Activated CD4-positive, alpha-beta memory T cell treated with anti-CD3 and anti-CD28 coated beads for 36 hours (primary cell): ENCODE data around the gene ZNF804B. TPM values are rescaled to one million over a fixed set of nuclear protein-coding genes. Genes with fewer than 3 reads are reported as not detected.

Experiments
- CTCF ChIA-PET: fragments of 350-600 bp; sonication (Branson Sonifier 250); formaldehyde crosslinking; loops from one replicate; lab custom pipeline; 2021; ENCODE audit warnings: antibody characterized with exemption, inconsistent platforms; lab: Charles Lee
- POLR2A ChIA-PET: fragments of 350-600 bp; sonication (Branson Sonifier 250); formaldehyde crosslinking; loops from one replicate; lab custom pipeline; 2021; ENCODE audit warnings: antibody characterized with exemption; lab: Charles Lee
- DNase-seq: peaks from one replicate; pipeline ENCODE4 v3.0.0-alpha.2; 2020
- H3K27ac Mint-ChIP-seq: one replicate; pipeline ENCODE4 v1.8.0; 2021; ENCODE audit warnings: mixed read lengths
- H3K27me3 Mint-ChIP-seq: one replicate; pipeline ENCODE4 v1.8.0; 2021; ENCODE audit warnings: mixed read lengths
- H3K36me3 Mint-ChIP-seq: one replicate; pipeline ENCODE4 v1.8.0; 2021; ENCODE audit warnings: mixed read lengths
- H3K4me1 Mint-ChIP-seq: one replicate; pipeline ENCODE4 v1.8.0; 2021; ENCODE audit warnings: low read depth, mixed read lengths
- H3K4me3 Mint-ChIP-seq: one replicate; pipeline ENCODE4 v1.8.0; 2021; ENCODE audit warnings: mild to moderate bottlenecking, mixed read lengths
- H3K9me3 Mint-ChIP-seq: one replicate; pipeline ENCODE4 v1.8.0; 2021; ENCODE audit warnings: mixed read lengths
- intact Hi-C: fragments of 100-400 bp; cut with micrococcal nuclease; formaldehyde crosslinking; loops from one replicate; pipeline ENCODE4 v1.15.1; 2023
- total RNA-seq, 2 experiments: library from RNA; stranded (reverse); gene quantifications; one replicate each; pipeline ENCODE4 v1.2.3, GENCODE V29; 2021

ZNF804B gene
- total RNA-seq, 2 experiments from 2014 or later, result not detected

DNA sequence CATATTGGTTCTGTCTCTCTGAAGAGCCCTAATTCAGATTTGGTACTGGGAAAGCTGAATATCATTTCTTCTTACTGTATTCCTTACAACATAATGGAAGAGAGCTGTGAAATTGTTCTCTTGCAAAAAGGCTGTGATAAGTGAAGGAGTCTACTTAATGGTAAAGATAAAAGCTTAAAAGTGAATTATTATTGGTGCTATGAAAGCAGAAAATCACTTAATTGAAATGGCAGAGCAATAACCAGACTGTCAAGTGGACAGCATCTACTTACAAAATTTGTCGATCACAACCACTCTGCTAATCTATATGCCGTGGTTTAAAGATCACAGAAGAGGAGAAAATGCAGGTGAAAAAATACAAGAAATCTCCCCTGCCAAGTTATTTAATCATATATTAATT is 300.7 kb downstream of the ZNF804B start:
- DNase-seq, result no peak
- no peaks in the 10 kb centered on the region for H3K27me3 Mint-ChIP-seq
- H3K4me3 Mint-ChIP-seq, result no peak overlapping the region
- CTCF ChIA-PET, result no interaction called here
- H3K27ac Mint-ChIP-seq, result no peak overlapping the region
- intact Hi-C loops, result no loop called here
- H3K9me3 Mint-ChIP-seq, result no peaks in the 10 kb centered on the region
- H3K4me1 Mint-ChIP-seq, result no peaks in the 10 kb centered on the region
- H3K36me3 Mint-ChIP-seq, result no peaks in the 10 kb centered on the region
- POLR2A ChIA-PET, result no interaction called here

GRCh38 chr7:89064831-89065230 is 305.3 kb downstream of the ZNF804B start:
- ChIA-PET POLR2A (no interaction called here), CTCF (no interaction called here)
- Mint-ChIP-seq H3K27me3 (no peaks in the 10 kb centered on the region), H3K4me3 (no peak overlapping the region), H3K27ac (no peak overlapping the region), H3K4me1 (no peaks in the 10 kb centered on the region), H3K9me3 (no peaks in the 10 kb centered on the region), H3K36me3 (no peaks in the 10 kb centered on the region)
- intact Hi-C loops, result no loop called here
- DNase-seq, result no peak

DNA sequence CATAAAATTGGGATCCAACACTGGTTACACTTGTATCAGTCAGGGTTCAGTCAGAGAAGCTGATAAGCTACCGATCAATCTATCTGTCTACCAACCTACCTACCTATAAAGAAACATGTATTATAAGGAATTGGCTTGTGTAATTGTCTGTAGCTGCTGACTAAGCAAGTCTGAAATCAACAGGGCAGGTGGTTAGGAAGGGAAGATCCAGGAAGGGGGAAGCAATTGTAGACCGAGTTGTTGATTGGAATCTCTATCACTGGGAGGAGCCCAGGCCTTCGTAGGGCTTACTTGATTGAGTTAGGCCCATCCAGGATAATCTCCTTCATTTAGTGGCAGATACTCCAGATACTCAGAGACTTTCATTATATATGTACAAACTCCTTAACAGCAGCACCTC is 307.5 kb downstream of the ZNF804B start:
- H3K27ac Mint-ChIP-seq, result no peak overlapping the region
- CTCF ChIA-PET, result no interaction called here

DNA sequence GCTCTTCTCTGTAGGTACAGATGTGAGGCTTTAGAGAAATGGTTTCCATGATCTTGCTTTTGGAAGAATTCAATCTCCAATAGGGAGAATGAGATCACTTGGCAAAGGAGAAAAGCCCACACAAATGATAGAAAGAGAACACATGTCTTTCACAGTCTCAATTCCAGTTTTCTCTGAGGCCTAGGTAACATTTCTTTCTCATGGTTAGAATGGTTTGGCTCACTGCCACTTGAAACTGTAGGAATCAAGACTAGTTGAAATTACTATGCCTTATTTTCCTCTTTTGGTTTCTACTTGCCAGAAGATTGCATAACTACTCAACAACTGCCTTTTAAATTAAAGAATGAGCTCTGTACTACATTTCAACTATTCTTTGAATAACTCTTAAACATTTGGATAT is 312.6 kb downstream of the ZNF804B start:
- Mint-ChIP-seq H3K27me3 (no peaks in the 10 kb centered on the region), H3K27ac (no peak overlapping the region), H3K4me1 (no peaks in the 10 kb centered on the region), H3K36me3 (no peaks in the 10 kb centered on the region), H3K9me3 (peaks cover 3% of the 10 kb centered on the region), H3K4me3 (no peak overlapping the region)
- ChIA-PET POLR2A (no interaction called here), CTCF (interaction anchor here (0.7 kb wide), 1 partner anchor 44 kb away, joined by 3 read pairs; no protein-coding TSS in a partner anchor)
- DNase-seq, result no peak
- intact Hi-C loops, result no loop called here

More for the DNA sequence above, 307.5 kb downstream of the ZNF804B start:
- Mint-ChIP-seq H3K9me3 (no peaks in the 10 kb centered on the region), H3K4me3 (no peak overlapping the region), H3K4me1 (no peaks in the 10 kb centered on the region), H3K36me3 (no peaks in the 10 kb centered on the region), H3K27me3 (no peaks in the 10 kb centered on the region)
- DNase-seq, result no peak
- intact Hi-C loops, result no loop called here
- POLR2A ChIA-PET, result no interaction called here

- no peaks in the 10 kb centered on the region for H3K36me3 Mint-ChIP-seq
- DNase-seq, result no peak
- H3K27me3 Mint-ChIP-seq, result no peaks in the 10 kb centered on the region
- H3K27ac Mint-ChIP-seq, result no peak overlapping the region
- CTCF ChIA-PET, result no interaction called here
- peaks cover 3% of the 10 kb centered on the region for H3K9me3 Mint-ChIP-seq
- POLR2A ChIA-PET, result no interaction called here
- intact Hi-C loops, result no loop called here
- no peaks in the 10 kb centered on the region for H3K4me1 Mint-ChIP-seq
- H3K4me3 Mint-ChIP-seq, result no peak overlapping the region
These were observed 314.3 kb downstream of the ZNF804B start for GRCh38 chr7:89073776-89074175.

DNA sequence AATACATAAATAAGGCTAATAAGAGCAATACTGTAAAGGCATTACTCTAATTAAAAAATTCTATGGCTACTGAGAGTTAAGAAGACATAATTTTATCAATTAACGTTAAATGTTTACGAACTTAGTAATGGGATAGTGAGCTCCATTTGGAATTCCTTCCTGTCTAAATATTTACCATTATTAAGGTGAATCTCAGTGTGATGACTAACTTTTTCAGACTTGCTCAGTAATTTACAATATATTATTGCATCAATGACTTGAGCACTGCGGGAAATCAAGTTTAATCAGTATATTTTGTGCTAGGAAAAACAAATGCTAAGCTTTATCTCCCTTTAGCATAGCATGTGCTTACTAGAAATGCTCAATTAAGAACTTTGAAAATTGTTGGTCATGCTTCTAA is 318.5 kb downstream of the ZNF804B start:
- ChIA-PET CTCF (no interaction called here), POLR2A (no interaction called here)
- intact Hi-C loops, result no loop called here
- no peaks in the 10 kb centered on the region for H3K4me1 Mint-ChIP-seq
- no peak for DNase-seq
- H3K4me3 Mint-ChIP-seq, result no peak overlapping the region
- peaks cover 3% of the 10 kb centered on the region for H3K9me3 Mint-ChIP-seq
- no peaks in the 10 kb centered on the region for H3K27me3 Mint-ChIP-seq
- H3K27ac Mint-ChIP-seq, result no peak overlapping the region
- H3K36me3 Mint-ChIP-seq, result no peaks in the 10 kb centered on the region

DNA sequence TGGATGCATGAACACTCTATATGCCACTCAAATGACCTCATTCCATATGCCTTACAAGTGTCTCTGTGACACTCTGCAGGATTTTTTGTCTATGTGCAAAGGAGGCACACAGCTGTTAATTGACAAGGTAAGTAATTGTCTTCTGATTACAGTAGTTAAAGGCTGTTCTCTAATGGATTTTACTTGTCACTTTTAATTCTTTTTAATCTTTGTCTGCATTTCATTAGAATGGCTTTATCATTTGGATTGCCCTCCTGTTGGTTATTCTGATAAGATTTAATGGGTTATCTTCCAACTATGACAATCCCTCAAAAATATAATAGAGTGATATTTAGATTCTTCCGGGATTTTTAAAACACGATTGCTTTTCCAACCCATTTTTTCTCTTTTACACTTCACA is 326.1 kb downstream of the ZNF804B start:
- no peaks in the 10 kb centered on the region for H3K9me3 Mint-ChIP-seq
- no peaks in the 10 kb centered on the region for H3K4me1 Mint-ChIP-seq
- H3K36me3 Mint-ChIP-seq, result no peaks in the 10 kb centered on the region
- intact Hi-C loops, result no loop called here
- H3K27ac Mint-ChIP-seq, result no peak overlapping the region
- no peaks in the 10 kb centered on the region for H3K27me3 Mint-ChIP-seq
- ChIA-PET CTCF (no interaction called here), POLR2A (no interaction called here)
- DNase-seq, result no peak
- no peak overlapping the region for H3K4me3 Mint-ChIP-seq

DNA sequence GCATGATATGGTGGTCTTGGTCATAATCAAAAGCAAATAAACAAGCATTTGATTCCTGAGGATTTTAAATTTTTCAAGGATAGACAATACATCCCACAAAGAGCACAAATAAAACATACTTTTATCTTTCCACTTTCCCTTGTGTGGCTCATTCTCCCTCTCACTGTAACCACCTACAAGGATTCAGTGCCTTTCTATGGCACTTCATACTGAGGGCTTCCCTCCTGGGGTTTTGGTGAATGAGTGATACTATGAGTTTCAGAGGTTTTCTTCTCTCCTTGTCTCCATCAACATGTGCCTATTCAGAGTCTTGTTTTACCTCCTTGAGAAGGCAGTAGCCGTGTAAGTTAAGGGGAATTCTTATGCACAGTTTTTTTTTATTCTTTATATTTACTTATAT is 332.1 kb downstream of the ZNF804B start:
- ChIA-PET CTCF (interaction anchor here (0.6 kb wide), 1 partner anchor 120 kb away, joined by 4 read pairs; no protein-coding TSS in a partner anchor), POLR2A (no interaction called here)
- Mint-ChIP-seq H3K4me1 (no peaks in the 10 kb centered on the region), H3K27ac (no peak overlapping the region), H3K36me3 (no peaks in the 10 kb centered on the region), H3K4me3 (no peak overlapping the region), H3K9me3 (peaks cover 2% of the 10 kb centered on the region), H3K27me3 (no peaks in the 10 kb centered on the region)
- intact Hi-C loops, result no loop called here
- no peak for DNase-seq

DNA sequence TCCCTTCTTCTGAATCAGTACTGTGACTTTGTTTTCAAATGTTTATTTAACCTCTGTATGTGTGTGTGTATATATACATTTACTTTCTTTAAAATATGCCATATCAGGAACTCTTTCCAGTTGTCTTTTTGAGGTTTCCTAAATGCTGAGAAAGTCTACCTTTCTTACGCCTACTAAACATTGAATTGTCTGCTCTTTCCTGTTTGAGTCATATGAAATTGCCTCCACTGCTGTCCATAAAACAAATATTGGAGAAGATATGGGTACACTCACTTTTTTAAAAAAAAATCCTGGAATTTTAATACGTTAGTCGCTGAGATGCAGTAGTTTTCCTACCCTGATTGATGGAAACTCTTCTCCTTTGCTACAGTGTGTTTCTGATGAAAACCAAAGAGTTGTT is 334.8 kb downstream of the ZNF804B start:
- H3K27ac Mint-ChIP-seq, result no peak overlapping the region
- H3K4me3 Mint-ChIP-seq, result no peak overlapping the region
- no peaks in the 10 kb centered on the region for H3K4me1 Mint-ChIP-seq
- ChIA-PET CTCF (no interaction called here), POLR2A (no interaction called here)
- H3K36me3 Mint-ChIP-seq, result no peaks in the 10 kb centered on the region
- H3K9me3 Mint-ChIP-seq, result peaks cover 2% of the 10 kb centered on the region
- intact Hi-C loops, result no loop called here
- no peaks in the 10 kb centered on the region for H3K27me3 Mint-ChIP-seq
- DNase-seq, result no peak

GRCh38 chr7:89103564-89103963 is 344.1 kb downstream of the ZNF804B start:
- no peaks in the 10 kb centered on the region for H3K4me1 Mint-ChIP-seq
- ChIA-PET POLR2A (no interaction called here), CTCF (no interaction called here)
- no peaks in the 10 kb centered on the region for H3K27me3 Mint-ChIP-seq
- intact Hi-C loops, result no loop called here
- H3K9me3 Mint-ChIP-seq, result peaks cover 3% of the 10 kb centered on the region
- H3K36me3 Mint-ChIP-seq, result no peaks in the 10 kb centered on the region
- DNase-seq, result no peak
- no peak overlapping the region for H3K27ac Mint-ChIP-seq
- H3K4me3 Mint-ChIP-seq, result no peak overlapping the region

GRCh38 chr7:89104748-89105685 is 345.5 kb downstream of the ZNF804B start:
- H3K27me3 Mint-ChIP-seq, result no peaks in the 10 kb centered on the region
- no peak for DNase-seq
- POLR2A ChIA-PET, result no interaction called here
- no peak overlapping the region for H3K27ac Mint-ChIP-seq
- intact Hi-C loops, result no loop called here
- H3K36me3 Mint-ChIP-seq, result no peaks in the 10 kb centered on the region
- H3K9me3 Mint-ChIP-seq, result peaks cover 3% of the 10 kb centered on the region
- H3K4me1 Mint-ChIP-seq, result no peaks in the 10 kb centered on the region
- no peak overlapping the region for H3K4me3 Mint-ChIP-seq
- CTCF ChIA-PET, result no interaction called here

DNA sequence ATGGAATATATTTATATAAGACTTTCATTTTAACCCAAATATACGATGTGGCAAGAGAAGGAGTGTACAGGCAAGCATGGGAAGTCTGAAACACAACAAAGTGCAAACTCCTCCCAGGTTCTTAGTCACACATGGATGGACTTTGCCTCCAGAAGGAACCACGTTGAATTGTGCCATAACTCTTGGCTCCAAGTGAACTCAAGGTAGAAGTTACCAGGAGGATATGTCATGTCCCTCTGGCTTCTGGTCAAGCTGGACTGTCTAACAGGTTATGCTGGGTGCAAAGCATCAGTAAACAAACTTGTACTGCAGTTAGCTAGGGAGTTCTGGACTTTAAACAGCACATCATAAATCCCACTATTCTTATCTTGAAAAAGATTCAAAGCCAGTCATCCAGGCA is 364.4 kb downstream of the ZNF804B start:
- Mint-ChIP-seq H3K4me3 (no peak overlapping the region), H3K27ac (no peak overlapping the region), H3K27me3 (no peaks in the 10 kb centered on the region), H3K9me3 (no peaks in the 10 kb centered on the region), H3K36me3 (no peaks in the 10 kb centered on the region), H3K4me1 (no peaks in the 10 kb centered on the region)
- ChIA-PET POLR2A (no interaction called here), CTCF (no interaction called here)
- no peak for DNase-seq
- intact Hi-C loops, result no loop called here
